Mucosa of descending colon (tissue), 3 donors: ENCODE data around the gene CDKAL1. TPM values are rescaled to one million over a fixed set of nuclear protein-coding genes. Genes with fewer than 3 reads are reported as not detected.
"Not testable (repeated sequence)": the region's sequence is repeated elsewhere in the genome, so short reads cannot be mapped to it uniquely, and the experiment has no call there.

Experiments
- ATAC-seq: fragments of 200-7000 bp; cut with Tn5 transposase; one replicate; pipeline ENCODE4 v1.9.1; 2020; ENCODE audit warnings: mild to moderate bottlenecking, moderate library complexity
- DNase-seq, 3 donors: peaks; one replicate each; pipeline ENCODE4 v3.0.0-alpha.2; 2020
- H3K36me3 ChIP-seq: fragments of 200-600 bp; one replicate; pipeline ENCODE4 v1.8.0; 2021; ENCODE audit warnings: low read depth, mild to moderate bottlenecking
- H3K4me1 ChIP-seq: fragments of 200-600 bp; one replicate; pipeline ENCODE4 v1.8.0; 2021; ENCODE audit warnings: low read depth, mild to moderate bottlenecking
- H3K4me3 ChIP-seq: fragments of 200-600 bp; one replicate; pipeline ENCODE4 v1.8.0; 2021; ENCODE audit warnings: mild to moderate bottlenecking
- H3K9me3 ChIP-seq: fragments of 200-600 bp; one replicate; pipeline ENCODE4 v1.8.0; 2021; ENCODE audit warnings: mild to moderate bottlenecking
- CTCF ChIP-seq: fragments of 200-600 bp; IDR thresholded peaks from one replicate; pipeline ENCODE4 v1.8.0; 2022; ENCODE audit warnings: antibody characterized with exemption, mild to moderate bottlenecking
- intact Hi-C, 2 donors: fragments of 100-400 bp; cut with DNase I in 1 of 2; cut with micrococcal nuclease in 1 of 2; formaldehyde crosslinking; loops; one replicate each; pipeline versions ENCODE4 v1.11.0 to v1.11.1; 2022; cut with DNase I, micrococcal nuclease
- total RNA-seq, 3 donors: library from RNA; stranded (reverse); fragmentation: NEBNext Ultra II Directional in 2 of 3; extraction: Animal tissue kit (Norgen Biotek cat#: 25700) in 2 of 3; gene quantifications; one replicate each; pipeline versions ENCODE4 v1.2.1 to v1.2.4, GENCODE V29; 2021 to 2023
- donor health status: DM: no; HTN: no; CAD: no; lungs with moderate emphysema.
- donor health status: DM: no; HTN: no; CAD: no.
- donor health status: DM: no; HTN: yes; CAD: no.

Gene CDKAL1
- total RNA-seq, 3 donors from 2014 or later, result 13.4 to 15.5 (median 15.3) TPM

GRCh38 chr6:20583444-20583800 is 49.2 kb downstream of the CDKAL1 start:
- no peak for TF ChIP-seq CTCF
- no peaks in the 10 kb centered on the region for H3K9me3 ChIP-seq
- intact Hi-C loops, result no loop called here
- no peak for DNase-seq
- no peaks in the 10 kb centered on the region for H3K4me1 ChIP-seq
- no peak for ATAC-seq
- no peaks in the 10 kb centered on the region for H3K36me3 ChIP-seq
- H3K4me3 ChIP-seq, result no peak overlapping the region

GRCh38 chr6:20584100-20584731 is 50.0 kb downstream of the CDKAL1 start:
- ATAC-seq (no peak), DNase-seq (no peak)
- H3K4me1 ChIP-seq, result no peaks in the 10 kb centered on the region
- no peaks in the 10 kb centered on the region for H3K36me3 ChIP-seq
- H3K9me3 ChIP-seq, result no peaks in the 10 kb centered on the region
- intact Hi-C loops, result no loop called here
- no peak for TF ChIP-seq CTCF
- H3K4me3 ChIP-seq, result no peak overlapping the region

- no peak overlapping the region for H3K4me3 ChIP-seq
- DNase-seq (no peak), ATAC-seq (no peak)
- H3K9me3 ChIP-seq, result no peaks in the 10 kb centered on the region
- no peak for TF ChIP-seq CTCF
- peaks cover 3% of the 10 kb centered on the region for H3K36me3 ChIP-seq
- intact Hi-C loops, result no loop called here
- no peaks in the 10 kb centered on the region for H3K4me1 ChIP-seq
Observed at GRCh38 chr6:20589266-20589665, 55.0 kb downstream of the CDKAL1 start.

GRCh38 chr6:20590476-20590875 is 56.2 kb downstream of the CDKAL1 start:
- H3K9me3 ChIP-seq, DNase-seq, H3K36me3 ChIP-seq, ATAC-seq, H3K4me1 ChIP-seq, H3K4me3 ChIP-seq, intact Hi-C loops: not testable (repeated sequence)

GRCh38 chr6:20594299-20594853 is 60.1 kb downstream of the CDKAL1 start:
- ATAC-seq, intact Hi-C loops, DNase-seq, H3K9me3 ChIP-seq, H3K36me3 ChIP-seq, H3K4me1 ChIP-seq, H3K4me3 ChIP-seq: not testable (repeated sequence)

- Histone ChIP-seq H3K36me3 (no peaks in the 10 kb centered on the region), H3K4me1 (no peaks in the 10 kb centered on the region), H3K4me3 (no peak overlapping the region), H3K9me3 (no peaks in the 10 kb centered on the region)
- no peak for TF ChIP-seq CTCF
- ATAC-seq, result no peak
- intact Hi-C loops, result no loop called here
- DNase-seq, result no peak
Observed at GRCh38 chr6:20599302-20600051, 65.2 kb downstream of the CDKAL1 start.
